Measurements from ENCODE around the gene RNH1.

DNA sequence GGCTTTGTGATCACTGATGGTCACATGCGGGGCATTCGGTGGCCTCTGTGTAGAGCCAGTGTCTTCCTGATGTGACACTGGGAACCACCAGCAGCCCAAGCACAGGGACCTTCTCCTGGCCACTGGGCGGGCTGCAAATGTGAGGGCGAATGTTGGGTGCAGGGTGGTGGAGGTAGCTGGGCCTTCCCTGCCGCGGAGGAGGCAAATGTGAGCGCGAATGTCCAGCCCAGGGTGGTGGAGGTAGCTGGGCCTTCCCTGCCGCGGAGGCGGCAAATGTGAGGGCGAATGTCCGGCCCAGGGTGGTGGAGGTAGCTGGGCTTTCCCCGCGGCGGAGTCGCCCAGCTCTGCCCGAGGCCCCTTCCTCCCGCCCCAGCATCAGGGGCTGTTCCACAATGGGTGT lies 33.6 kb downstream of the RNH1 start:
- TF ChIP-seq EZH2phosphoT487 (IDR thresholded peaks at IDR 0.05; ENCODE audit: borderline replicate concordance, low read depth, low read length) (no peak), CTCF (conservative IDR thresholded peaks at IDR 0.05; ENCODE audit: low read length) (no peak)

All from OCI-LY7 (cell line).